Frontal cortex (tissue), 4 donors: ENCODE measurements around the gene STAT1. TPM values are rescaled to one million over a fixed set of nuclear protein-coding genes. Genes with fewer than 3 reads are reported as not detected.
A peak's percentile ranks its signal among the peaks of the same experiment; 100 is the strongest.
"Not testable (repeated sequence)": the region's sequence is repeated elsewhere in the genome, so short reads cannot be mapped to it uniquely, and the experiment has no call there.

Source experiments
- DNase-seq, 2 donors: peaks; one replicate each; pipeline ENCODE4 v3.0.0; 2012; ENCODE audit warnings: low spot score in 2 of 2
- FAIRE-seq: peaks from 2 replicates; lab custom pipeline; 2012; peaks lifted over from hg19 to GRCh38; lab: Jason Lieb, UNC
- total RNA-seq: library from RNA; depleted of rRNA; stranded (reverse); fragments of >200 nt; gene quantifications from one replicate; pipeline ENCODE4 v1.2.3, GENCODE V29; 2014
- donor health status: control.
- donor health status: control.
- donor health status: control.

The STAT1 gene
- total RNA-seq, 1 donor from 2014 or later = 20.8 TPM

DNA sequence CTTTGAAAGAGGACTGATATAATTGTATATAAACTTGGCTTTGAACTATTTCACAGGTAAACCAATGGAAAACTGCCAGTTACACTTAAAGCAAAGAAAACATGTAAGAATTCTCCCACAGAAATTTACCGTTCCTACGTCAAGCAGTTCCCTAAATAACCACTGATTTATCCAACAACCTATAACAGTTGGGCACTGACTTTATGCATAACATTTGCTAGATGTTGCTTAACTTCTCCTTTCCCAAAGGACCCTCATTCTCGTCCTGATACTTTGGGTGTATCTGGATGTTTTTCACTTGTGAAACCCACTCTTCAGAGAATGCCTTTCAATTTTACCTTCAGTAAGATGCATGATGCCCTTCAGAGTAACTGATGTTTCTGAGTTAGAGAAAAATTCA, 43.8 kb downstream of the STAT1 start:
- FAIRE-seq = no peak

GRCh38 chr2:190968522-190968921, 45.4 kb downstream of the STAT1 start:
- DNase-seq = no peak
- FAIRE-seq = no peak

More for the DNA sequence above, 43.8 kb downstream of the STAT1 start:
- no peak for DNase-seq

GRCh38 chr2:190965580-190966222, 48.3 kb downstream of the STAT1 start:
- FAIRE-seq = no peak

GRCh38 chr2:190964170-190964795, 49.7 kb downstream of the STAT1 start:
- DNase-seq (no peak), FAIRE-seq (no peak)

More at GRCh38 chr2:190965580-190966222, 48.3 kb downstream of the STAT1 start:
- DNase-seq = no peak

GRCh38 chr2:190963088-190963487, 50.9 kb downstream of the STAT1 start:
- no peak for FAIRE-seq
- no peak for DNase-seq

- FAIRE-seq (no peak), DNase-seq (no peak)
These were observed 52.0 kb downstream of the STAT1 start for GRCh38 chr2:190961918-190962487.

- not testable (repeated sequence) for FAIRE-seq, DNase-seq
These were observed 52.9 kb downstream of the STAT1 start for GRCh38 chr2:190961117-190961516.

DNA sequence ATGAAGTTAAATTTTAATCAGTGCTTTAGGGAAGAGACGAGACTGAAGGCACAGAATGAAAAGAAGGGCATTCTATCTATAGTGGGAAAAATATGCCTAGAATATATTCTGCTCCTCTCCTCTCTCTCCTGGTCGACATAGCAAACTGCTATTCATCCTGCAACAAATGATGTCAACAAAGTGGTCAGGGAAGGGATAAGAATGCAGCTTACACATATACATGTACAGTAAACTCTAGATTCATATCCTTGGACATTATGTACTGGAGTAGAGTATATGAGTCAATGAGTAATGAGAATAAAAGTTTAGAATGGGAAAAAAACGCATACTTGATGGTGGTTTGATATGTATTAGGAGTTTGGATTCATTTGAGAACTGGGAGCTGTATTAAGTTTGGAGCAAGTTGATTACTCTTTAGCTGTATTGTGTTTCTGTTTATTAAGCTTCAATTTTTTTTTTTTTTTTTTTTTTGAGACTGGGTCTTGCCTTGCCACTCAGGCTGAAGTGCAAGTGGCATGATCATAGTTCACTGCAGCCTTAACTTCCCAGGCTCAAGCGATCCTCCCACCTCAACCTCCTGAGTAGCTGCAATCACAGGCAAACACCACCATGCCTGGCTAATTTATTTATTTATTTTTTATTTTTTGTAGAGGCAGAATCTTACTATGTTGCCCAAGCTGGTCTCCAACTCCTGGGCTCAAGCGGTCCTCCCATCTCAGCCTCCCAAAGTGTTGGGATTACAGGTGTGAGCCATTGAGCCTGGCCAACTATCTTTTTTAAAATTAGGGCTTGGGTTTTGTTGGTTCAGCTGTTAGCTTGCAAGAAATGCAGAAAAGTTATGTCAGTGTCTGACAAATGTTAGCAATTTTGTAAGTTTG, 53.8 kb downstream of the STAT1 start:
- FAIRE-seq = no peak

DNA sequence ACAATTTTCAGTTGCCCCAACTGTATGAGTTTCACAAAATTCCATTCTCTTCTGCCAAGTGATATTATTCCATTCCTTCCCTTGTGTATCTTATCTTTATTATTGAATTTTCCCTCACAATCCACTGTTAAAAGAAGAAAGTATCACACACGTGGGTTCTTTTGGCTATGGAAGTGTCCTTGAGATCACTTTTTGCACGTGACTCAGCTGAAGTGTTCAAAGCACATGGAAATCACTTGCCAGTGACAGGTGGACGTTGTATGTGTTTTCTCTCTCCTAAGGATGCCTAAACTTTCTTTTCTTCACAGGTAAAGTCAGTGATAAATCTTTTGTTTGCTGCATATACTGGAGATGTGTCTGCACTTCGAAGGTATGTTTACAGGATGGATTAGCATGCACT, 60.7 kb downstream of the STAT1 start:
- DNase-seq (no peak), FAIRE-seq (no peak)

More for the DNA sequence above, 53.8 kb downstream of the STAT1 start:
- DNase-seq = no peak

DNA sequence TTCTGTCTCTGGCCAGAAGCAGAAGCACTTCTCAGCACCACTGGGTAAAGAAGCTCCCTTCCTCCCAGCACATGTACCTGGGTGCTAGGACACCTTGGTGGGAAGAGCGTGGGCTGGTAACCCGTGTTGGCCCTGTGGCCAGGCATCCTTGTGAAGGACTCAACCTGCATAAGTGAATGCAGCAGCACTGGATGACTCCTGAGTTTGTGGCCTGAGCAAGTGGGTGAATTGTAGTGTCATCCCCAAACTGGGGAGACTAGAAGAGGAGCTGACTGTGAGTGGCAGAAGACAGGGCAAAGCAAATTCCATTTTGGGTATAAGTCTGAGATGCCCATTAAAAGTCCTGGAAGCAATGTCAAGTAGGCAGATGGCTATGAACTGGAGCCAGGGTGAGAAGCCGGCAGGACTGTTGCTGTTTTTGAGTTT, 63.4 kb downstream of the STAT1 start:
- DNase-seq (no peak), FAIRE-seq (no peak)

DNA sequence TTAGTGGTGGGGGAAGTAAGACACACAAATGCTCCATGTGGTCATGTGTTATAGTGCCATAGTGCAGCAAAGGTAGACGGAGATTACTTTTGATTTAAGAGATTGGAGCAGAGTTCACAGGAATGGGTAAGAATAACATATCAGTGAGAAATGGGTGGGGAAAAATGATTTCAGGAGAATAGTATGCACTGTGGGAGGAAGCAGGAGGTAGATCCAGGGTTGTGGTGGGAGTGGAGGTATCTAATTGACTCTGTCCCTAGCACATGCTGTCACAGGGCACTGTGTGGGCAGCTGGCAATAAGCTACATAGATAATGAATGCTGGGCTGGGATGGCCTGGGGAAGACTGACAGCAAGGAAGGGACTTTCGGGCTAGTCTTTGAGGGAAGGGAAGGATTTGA, 65.3 kb downstream of the STAT1 start:
- FAIRE-seq (no peak), DNase-seq (no peak)

- FAIRE-seq (no peak), DNase-seq (no peak)
These were observed 66.2 kb downstream of the STAT1 start for GRCh38 chr2:190947711-190948251.

DNA sequence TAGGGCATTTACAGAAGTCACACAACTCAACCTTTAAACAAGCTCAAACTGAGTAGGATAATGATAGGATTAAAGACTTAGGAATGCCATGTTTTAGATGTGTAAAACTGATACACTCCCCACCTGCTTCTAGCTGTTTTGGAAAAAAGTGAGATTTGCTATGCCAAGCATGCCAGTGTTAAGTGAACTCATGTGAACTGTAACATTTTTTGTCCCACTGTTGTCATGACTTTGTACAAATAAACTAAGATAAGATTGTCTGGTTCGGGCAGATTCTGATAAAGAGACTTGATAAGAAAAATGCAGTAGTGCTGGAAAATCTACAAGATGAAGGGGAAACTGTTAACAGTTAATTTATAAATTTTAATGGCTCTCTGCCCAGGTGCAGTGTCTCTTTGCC, 66.8 kb downstream of the STAT1 start:
- no peak for FAIRE-seq

GRCh38 chr2:190943706-190944105, 70.3 kb downstream of the STAT1 start:
- DNase-seq (no peak), FAIRE-seq (no peak)

More for the DNA sequence above, 66.8 kb downstream of the STAT1 start:
- no peak for DNase-seq

- no peak for DNase-seq
- no peak for FAIRE-seq
These were observed 71.3 kb downstream of the STAT1 start for GRCh38 chr2:190942697-190943096.

GRCh38 chr2:190941571-190941970, 72.4 kb downstream of the STAT1 start:
- DNase-seq = no peak
- FAIRE-seq = no peak

DNA sequence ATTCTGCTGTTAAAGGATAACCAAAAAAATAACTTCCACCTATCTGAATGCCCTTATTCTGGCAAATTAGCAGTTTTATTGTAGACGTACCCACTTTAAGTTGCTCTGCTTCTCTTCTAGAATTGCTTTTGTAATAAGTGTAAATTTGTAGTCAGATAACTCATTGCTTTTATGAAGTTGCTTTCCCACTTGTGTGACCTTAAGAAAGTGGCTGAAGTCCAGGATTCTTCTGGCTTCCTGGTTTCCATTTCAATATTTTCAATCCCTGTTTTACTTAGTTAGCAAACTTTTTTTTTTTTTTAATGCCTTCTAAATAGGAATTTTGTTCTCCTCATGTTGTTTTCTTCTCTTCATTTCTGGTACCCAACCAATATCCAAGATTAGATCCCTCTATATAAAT, 73.5 kb downstream of the STAT1 start:
- no peak for FAIRE-seq
- DNase-seq = no peak

DNA sequence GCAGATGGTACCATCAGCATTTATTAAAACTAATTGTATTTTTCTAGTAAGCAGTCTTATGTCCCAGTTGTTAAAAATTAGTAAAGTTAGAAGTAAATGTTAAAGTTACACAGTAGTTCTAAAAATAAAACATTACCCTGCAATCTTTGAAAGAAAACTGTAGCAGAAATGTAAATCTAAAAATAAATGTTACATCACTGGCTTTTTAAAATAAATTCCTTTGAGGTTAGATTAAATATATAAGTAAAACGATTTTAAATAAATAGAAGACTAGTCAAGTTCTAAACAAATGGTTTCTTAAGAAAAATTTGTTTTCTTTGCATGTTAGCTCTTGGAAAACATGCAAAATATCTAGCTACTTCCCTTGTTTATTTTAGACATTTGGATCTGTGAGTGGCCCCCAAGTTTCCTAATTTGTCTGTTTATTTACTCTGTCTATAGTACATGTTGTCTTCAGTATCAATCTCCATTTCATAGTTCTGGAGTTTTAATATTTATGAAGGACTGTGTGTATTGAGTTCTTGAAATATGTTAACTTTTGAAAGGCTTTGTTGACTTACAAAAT, 75.1 kb downstream of the STAT1 start:
- peak; percentile 19 for FAIRE-seq

DNA sequence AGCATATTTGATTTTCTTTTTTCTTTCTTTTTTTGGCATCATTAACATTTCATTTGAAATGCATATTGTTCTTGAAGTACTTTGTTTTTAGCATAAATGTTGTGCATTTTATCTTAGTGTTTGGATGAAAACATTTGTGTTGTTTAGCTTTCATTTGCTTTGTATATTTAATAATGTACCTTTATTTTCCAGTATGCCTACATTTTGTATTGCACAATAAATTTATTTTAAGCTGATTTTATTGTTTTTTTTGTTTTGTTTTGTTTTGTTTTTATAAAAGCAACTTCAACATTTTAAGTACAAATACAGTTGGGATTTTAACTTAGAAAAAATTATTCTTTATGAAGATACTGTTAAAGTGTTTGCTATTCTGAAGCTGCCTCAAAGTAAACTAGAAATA, 78.9 kb downstream of the STAT1 start:
- peak; percentile 58 for FAIRE-seq
- DNase-seq = no peak

More for the DNA sequence above, 75.1 kb downstream of the STAT1 start:
- DNase-seq = no peak

DNA sequence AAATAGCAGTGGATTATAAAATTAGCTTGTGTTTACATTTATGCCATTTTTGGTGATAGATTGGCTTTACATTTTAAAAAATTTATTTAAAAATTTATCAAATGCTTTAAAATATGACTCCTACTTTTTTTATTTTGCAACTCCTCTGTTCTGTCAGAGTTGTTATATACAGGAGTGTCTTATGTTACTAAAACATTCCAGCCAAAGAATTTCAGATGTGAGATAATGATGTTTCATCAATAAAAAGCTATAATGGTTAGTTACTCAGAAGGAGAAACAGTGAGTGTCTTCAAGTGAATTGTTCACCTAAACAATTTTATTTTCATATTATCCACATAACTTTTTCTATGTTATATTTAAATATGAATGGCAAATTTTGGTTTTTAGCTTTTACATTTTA, 80.6 kb downstream of the STAT1 start:
- FAIRE-seq = no peak
- DNase-seq = no peak
